K562 (cell line): ENCODE results near the gene SPATA13. TPM values are rescaled to one million over a fixed set of nuclear protein-coding genes. Genes with fewer than 3 reads are reported as not detected.

Source experiments
- CCAR2 ChIP-seq: fragments of 200-400 bp; formaldehyde crosslinking; IDR thresholded peaks from 2 replicates; pipeline ENCODE4 v1.6.1; 2017; ENCODE audit warnings: mild to moderate bottlenecking, low read depth, low read length
- MCM5 ChIP-seq: fragments of 450-650 bp; IDR thresholded peaks from 2 replicates; pipeline ENCODE4 v1.6.1; 2016; ENCODE audit warnings: low read depth
- TEAD4 ChIP-seq, 2 experiments: sonication (generic) in 1 of 2; formaldehyde crosslinking in 1 of 2; IDR thresholded peaks; 2 replicates each; pipeline versions ENCODE4 v1.6.1 to v1.8.0; 2012 to 2022; ENCODE audit warnings: borderline replicate concordance in 1 of 2, inconsistent platforms in 1 of 2, low read length in 1 of 2, mild to moderate bottlenecking in 1 of 2, missing genetic modification reagents in 1 of 2
- TFAM ChIP-seq: fragments of 250-450 bp; sonication (Bioruptor Pico); conservative IDR thresholded peaks from 2 replicates; pipeline ENCODE4 v1.5.0; 2021; ENCODE audit warnings: mild to moderate bottlenecking, moderate library complexity
- YY1 ChIP-seq, 3 experiments: IDR thresholded peaks; 2 replicates each; pipeline ENCODE4 v1.6.1; 2011; ENCODE audit warnings: low read length in 2 of 3, mild to moderate bottlenecking in 2 of 3, moderate library complexity in 2 of 3, borderline replicate concordance in 1 of 3, control low read depth in 1 of 3, low read depth in 1 of 3; ENCODE audit not compliant: insufficient read depth in 3 of 3, insufficient replicate concordance in 2 of 3, control insufficient read depth in 1 of 3, insufficient read length in 1 of 3; ENCODE audit errors: extremely low read depth in 1 of 3
- ZNF140 ChIP-seq: fragments of 250-450 bp; sonication (Bioruptor Pico); IDR thresholded peaks from 2 replicates; pipeline ENCODE4 v1.8.0; 2021; ENCODE audit warnings: moderate library complexity, mild to moderate bottlenecking, inconsistent platforms
- ZNF217 ChIP-seq: sonication (generic); formaldehyde crosslinking; IDR thresholded peaks from 2 replicates; pipeline ENCODE4 v1.8.0; 2022; ENCODE audit warnings: mild to moderate bottlenecking, missing genetic modification reagents
- ZNF324 ChIP-seq: fragments of 250-450 bp; sonication (Bioruptor Pico); IDR thresholded peaks from 2 replicates; pipeline ENCODE4 v1.4.0; 2020; ENCODE audit warnings: mild to moderate bottlenecking
- ZNF785 ChIP-seq: fragments of 250-450 bp; sonication (Bioruptor Pico); IDR thresholded peaks from 2 replicates; pipeline ENCODE4 v1.4.0; 2020; ENCODE audit warnings: mild to moderate bottlenecking
- polyA plus RNA-seq, 8 experiments: library from polyadenylated mRNA; depleted of rRNA in 4 of 8; stranded (reverse) in 5 of 8; unstranded in 3 of 8; fragments of >200 nt; fragmentation: Nextera tagmentation in 2 of 8; fragmentation: Illumina TruSeq in 1 of 8; extraction: Ambion mirVana in 2 of 8; extraction: Trizol in 1 of 8; gene quantifications; 2 replicates each; pipeline versions ENCODE4 v1.2.1 to v1.2.3, GENCODE V29; 2011 to 2014; ENCODE audit warnings: inconsistent platforms in 1 of 8, missing spikeins in 1 of 8
- total RNA-seq, 7 experiments: library from RNA; depleted of rRNA in 6 of 7; stranded (reverse); fragments of >200 nt in 6 of 7; fragmentation: Illumina TruSeq in 2 of 7; extraction: Trizol in 2 of 7; gene quantifications; 2 replicates each; pipeline versions ENCODE4 v1.2.1 to v1.2.3, GENCODE V29; 2011 to 2021; ENCODE audit warnings: low replicate concordance in 1 of 7
- TF ChIP-seq, protein P1 (sequence below): sonication (generic); formaldehyde crosslinking; IDR thresholded peaks from 2 replicates; pipeline ENCODE4 v1.8.1; 2023; ENCODE audit warnings: missing genetic modification reagents, mild to moderate bottlenecking, borderline replicate concordance
- TF ChIP-seq, protein P2 (sequence below): sonication (generic); formaldehyde crosslinking; IDR thresholded peaks from 2 replicates; pipeline ENCODE4 v1.8.1; 2023; ENCODE audit warnings: mild to moderate bottlenecking, missing genetic modification reagents

Gene SPATA13
- total and polyA plus RNA-seq, 9 of the 15 experiments (the other 6 are each of a cell fraction or from before 2014, with no cell fraction given): 0.08 to 0.99 (median 0.21) TPM; not detected in 2

DNA sequence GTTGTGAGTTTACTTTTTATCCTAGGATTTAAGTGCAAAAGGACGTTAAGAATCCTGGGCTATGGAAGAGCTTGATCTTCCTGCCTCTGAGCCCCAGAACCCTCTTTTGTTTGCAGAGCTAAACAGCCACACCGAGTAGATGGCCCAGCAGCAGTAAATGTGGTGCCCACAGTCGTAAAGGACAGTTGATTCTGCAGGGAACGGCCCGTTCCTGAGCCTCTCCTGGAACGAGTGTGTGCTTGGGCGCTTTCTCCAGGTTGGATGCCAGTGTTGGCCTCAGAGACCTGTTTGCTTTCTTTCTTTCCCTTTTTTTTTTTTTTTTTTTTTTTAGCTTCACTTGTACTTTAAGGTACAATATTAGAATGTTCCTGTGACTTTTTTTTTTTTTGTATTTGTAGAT, 41.7 kb downstream of the SPATA13 start (continued):
- TF ChIP-seq, protein P1, sequence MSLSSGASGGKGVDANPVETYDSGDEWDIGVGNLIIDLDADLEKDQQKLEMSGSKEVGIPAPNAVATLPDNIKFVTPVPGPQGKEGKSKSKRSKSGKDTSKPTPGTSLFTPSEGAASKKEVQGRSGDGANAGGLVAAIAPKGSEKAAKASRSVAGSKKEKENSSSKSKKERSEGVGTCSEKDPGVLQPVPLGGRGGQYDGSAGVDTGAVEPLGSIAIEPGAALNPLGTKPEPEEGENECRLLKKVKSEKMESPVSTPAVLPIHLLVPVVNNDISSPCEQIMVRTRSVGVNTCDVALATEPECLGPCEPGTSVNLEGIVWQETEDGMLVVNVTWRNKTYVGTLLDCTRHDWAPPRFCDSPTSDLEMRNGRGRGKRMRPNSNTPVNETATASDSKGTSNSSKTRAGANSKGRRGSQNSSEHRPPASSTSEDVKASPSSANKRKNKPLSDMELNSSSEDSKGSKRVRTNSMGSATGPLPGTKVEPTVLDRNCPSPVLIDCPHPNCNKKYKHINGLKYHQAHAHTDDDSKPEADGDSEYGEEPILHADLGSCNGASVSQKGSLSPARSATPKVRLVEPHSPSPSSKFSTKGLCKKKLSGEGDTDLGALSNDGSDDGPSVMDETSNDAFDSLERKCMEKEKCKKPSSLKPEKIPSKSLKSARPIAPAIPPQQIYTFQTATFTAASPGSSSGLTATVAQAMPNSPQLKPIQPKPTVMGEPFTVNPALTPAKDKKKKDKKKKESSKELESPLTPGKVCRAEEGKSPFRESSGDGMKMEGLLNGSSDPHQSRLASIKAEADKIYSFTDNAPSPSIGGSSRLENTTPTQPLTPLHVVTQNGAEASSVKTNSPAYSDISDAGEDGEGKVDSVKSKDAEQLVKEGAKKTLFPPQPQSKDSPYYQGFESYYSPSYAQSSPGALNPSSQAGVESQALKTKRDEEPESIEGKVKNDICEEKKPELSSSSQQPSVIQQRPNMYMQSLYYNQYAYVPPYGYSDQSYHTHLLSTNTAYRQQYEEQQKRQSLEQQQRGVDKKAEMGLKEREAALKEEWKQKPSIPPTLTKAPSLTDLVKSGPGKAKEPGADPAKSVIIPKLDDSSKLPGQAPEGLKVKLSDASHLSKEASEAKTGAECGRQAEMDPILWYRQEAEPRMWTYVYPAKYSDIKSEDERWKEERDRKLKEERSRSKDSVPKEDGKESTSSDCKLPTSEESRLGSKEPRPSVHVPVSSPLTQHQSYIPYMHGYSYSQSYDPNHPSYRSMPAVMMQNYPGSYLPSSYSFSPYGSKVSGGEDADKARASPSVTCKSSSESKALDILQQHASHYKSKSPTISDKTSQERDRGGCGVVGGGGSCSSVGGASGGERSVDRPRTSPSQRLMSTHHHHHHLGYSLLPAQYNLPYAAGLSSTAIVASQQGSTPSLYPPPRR (CRISPR knock-in tag): no peak
- TF ChIP-seq ZNF785 (CRISPR knock-in tag) (no peak), TEAD4 (IDR thresholded peaks at IDR 0.05; ENCODE audit: low read length) (no peak), TEAD4 (CRISPR knock-in tag; IDR thresholded peaks at IDR 0.05; ENCODE audit: borderline replicate concordance) (no peak), MCM5 (no peak), CCAR2 (no peak), ZNF217 (CRISPR knock-in tag) (no peak), ZNF140 (CRISPR knock-in tag) (no peak), TFAM (CRISPR knock-in tag) (no peak), YY1 (IDR thresholded peaks at IDR 0.05; ENCODE audit: borderline replicate concordance in 1 of 3, control insufficient read depth in 1 of 3, extremely low read depth in 1 of 3, insufficient read depth in 3 of 3, insufficient read length in 1 of 3, insufficient replicate concordance in 2 of 3, low read depth in 1 of 3, low read length in 2 of 3) (no peak), ZNF324 (CRISPR knock-in tag) (no peak)
- TF ChIP-seq, protein P2, sequence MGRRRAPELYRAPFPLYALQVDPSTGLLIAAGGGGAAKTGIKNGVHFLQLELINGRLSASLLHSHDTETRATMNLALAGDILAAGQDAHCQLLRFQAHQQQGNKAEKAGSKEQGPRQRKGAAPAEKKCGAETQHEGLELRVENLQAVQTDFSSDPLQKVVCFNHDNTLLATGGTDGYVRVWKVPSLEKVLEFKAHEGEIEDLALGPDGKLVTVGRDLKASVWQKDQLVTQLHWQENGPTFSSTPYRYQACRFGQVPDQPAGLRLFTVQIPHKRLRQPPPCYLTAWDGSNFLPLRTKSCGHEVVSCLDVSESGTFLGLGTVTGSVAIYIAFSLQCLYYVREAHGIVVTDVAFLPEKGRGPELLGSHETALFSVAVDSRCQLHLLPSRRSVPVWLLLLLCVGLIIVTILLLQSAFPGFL (CRISPR knock-in tag): no peak
- TF ChIP-seq, all 486 proteins: peak for 0
